ENCODE data around the gene WNT6. TPM values are rescaled to one million over a fixed set of nuclear protein-coding genes. Genes with fewer than 3 reads are reported as not detected.

Gene WNT6
- total and polyA plus RNA-seq, 10 of the 15 experiments (the other 5 are each of a cell fraction or from before 2014, with no cell fraction given): 0.11 to 0.44 (median 0.22) TPM; not detected in 5

- no peak for TF ChIP-seq ELK1 (IDR thresholded peaks at IDR 0.05; ENCODE audit: low read depth, low read length)
- no peak for TF ChIP-seq SREBF2 (IDR thresholded peaks at IDR 0.05; ENCODE audit: low read length)
- TF ChIP-seq RB1 (IDR thresholded peaks at IDR 0.05; ENCODE audit: borderline replicate concordance): peak; percentile 89; the same call in 1 of the 2 replicates
- TF ChIP-seq ZZZ3 (IDR thresholded peaks at IDR 0.05; ENCODE audit: control insufficient read depth, insufficient read length, low read depth): no peak
- no peak for TF ChIP-seq POLR2AphosphoS5 (IDR thresholded peaks at IDR 0.05; ENCODE audit: low read length)
- peak; percentile 82 for TF ChIP-seq GATAD2B (conservative IDR thresholded peaks at IDR 0.05; ENCODE audit: low read depth)
- no peak for TF ChIP-seq TAF1 (IDR thresholded peaks at IDR 0.05; ENCODE audit: borderline replicate concordance, low read depth, low read length)
- TF ChIP-seq KDM1A (IDR thresholded peaks at IDR 0.05; ENCODE audit: borderline replicate concordance): no peak
- TF ChIP-seq BRCA1 (IDR thresholded peaks at IDR 0.05; ENCODE audit: low read depth, low read length): no peak
- peak; percentile 50; the same call in 1 of the 2 replicates for TF ChIP-seq ZSCAN29 (IDR thresholded peaks at IDR 0.05)
- TF ChIP-seq NRF1 (conservative IDR thresholded peaks at IDR 0.05; ENCODE audit: low read depth, low read length): no peak
- TF ChIP-seq NFYA (IDR thresholded peaks at IDR 0.05; ENCODE audit: borderline replicate concordance, low read depth, low read length): no peak
- TF ChIP-seq RCOR1 (conservative IDR thresholded peaks at IDR 0.05; ENCODE audit: low read depth, low read length): no peak
- TF ChIP-seq EP300 (IDR thresholded peaks at IDR 0.05; ENCODE audit: borderline replicate concordance in 1 of 2, control insufficient read depth in 1 of 2, low read depth in 2 of 2, low read length in 2 of 2): no peak
- TF ChIP-seq SKIL (IDR thresholded peaks at IDR 0.05; ENCODE audit: low read depth, poor library complexity, severe bottlenecking): peak; percentile 16
- no peak for TF ChIP-seq ZBTB33 (IDR thresholded peaks at IDR 0.05)
- TF ChIP-seq BCL3 (IDR thresholded peaks at IDR 0.05; ENCODE audit: borderline replicate concordance, insufficient read depth, low read depth, low read length, poor library complexity, severe bottlenecking): no peak
- peak; percentile 93 to 98 (median 98) for TF ChIP-seq CTCF (IDR thresholded peaks at IDR 0.05 in 2 of 3, conservative IDR thresholded peaks at IDR 0.05 in 1 of 3; ENCODE audit: control insufficient read depth in 2 of 3, extremely low read depth in 1 of 3, insufficient read depth in 1 of 3, low read depth in 3 of 3, low read length in 3 of 3)
- TF ChIP-seq ZNF622 (IDR thresholded peaks at IDR 0.05): no peak
- no peak for TF ChIP-seq EGR1 (IDR thresholded peaks at IDR 0.05; ENCODE audit: borderline replicate concordance in 1 of 2, low read depth in 2 of 2, low read length in 2 of 2)
Measured at GRCh38 chr2:218898109-218898878, 38.7 kb downstream of the WNT6 start (continued).
